HepG2 (cell line): Measurements from ENCODE around the gene KLC4.

Experiments used
- CEBPG ChIP-seq: IDR thresholded peaks from 2 replicates; pipeline ENCODE4 v1.6.1; 2016
- PHF8 ChIP-seq: sonication (generic); formaldehyde crosslinking; IDR thresholded peaks from 2 replicates; pipeline ENCODE4 v1.5.0; 2020; ENCODE audit warnings: missing genetic modification reagents
- TF ChIP-seq, protein P1 (sequence below): IDR thresholded peaks from 2 replicates; pipeline ENCODE4 v1.6.1; 2016; ENCODE audit warnings: missing compliant biosample characterization, missing genetic modification reagents, borderline replicate concordance

DNA sequence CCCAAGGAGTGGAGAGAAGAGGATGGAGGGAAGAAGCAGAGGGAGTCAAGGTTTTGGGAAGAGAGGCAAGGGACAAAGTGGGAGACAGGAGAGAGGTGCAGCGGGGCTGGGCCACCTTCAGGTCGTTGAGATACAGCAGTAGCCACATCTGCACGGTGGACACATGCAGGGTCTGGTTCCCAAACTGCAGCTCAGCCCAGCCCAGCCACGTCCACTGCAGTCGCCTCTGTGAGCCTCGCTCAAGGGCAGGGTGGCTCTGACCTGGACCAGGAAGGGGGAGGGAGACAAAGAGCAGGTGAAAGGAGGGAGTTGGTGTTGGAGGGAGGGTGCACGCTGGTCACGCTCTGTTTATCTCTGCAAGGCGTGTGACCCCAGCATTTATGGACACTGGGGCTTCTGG is 20.7 kb upstream of the KLC4 start:
- no peak for TF ChIP-seq CEBPG (CRISPR knock-in tag)
- no peak for TF ChIP-seq PHF8 (CRISPR knock-in tag)
- TF ChIP-seq, protein P1, sequence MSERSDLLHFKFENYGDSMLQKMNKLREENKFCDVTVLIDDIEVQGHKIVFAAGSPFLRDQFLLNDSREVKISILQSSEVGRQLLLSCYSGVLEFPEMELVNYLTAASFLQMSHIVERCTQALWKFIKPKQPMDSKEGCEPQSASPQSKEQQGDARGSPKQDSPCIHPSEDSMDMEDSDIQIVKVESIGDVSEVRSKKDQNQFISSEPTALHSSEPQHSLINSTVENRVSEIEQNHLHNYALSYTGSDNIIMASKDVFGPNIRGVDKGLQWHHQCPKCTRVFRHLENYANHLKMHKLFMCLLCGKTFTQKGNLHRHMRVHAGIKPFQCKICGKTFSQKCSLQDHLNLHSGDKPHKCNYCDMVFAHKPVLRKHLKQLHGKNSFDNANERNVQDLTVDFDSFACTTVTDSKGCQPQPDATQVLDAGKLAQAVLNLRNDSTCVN: no peak
